ENCODE measurements around the gene SLC13A1. TPM values are rescaled to one million over a fixed set of nuclear protein-coding genes. Genes with fewer than 3 reads are reported as not detected.
"Not testable (repeated sequence)": the region's sequence is repeated elsewhere in the genome, so short reads cannot be mapped to it uniquely, and the experiment has no call there.

The SLC13A1 gene
- total RNA-seq, 2 donors from 2014 or later, result not detected

DNA sequence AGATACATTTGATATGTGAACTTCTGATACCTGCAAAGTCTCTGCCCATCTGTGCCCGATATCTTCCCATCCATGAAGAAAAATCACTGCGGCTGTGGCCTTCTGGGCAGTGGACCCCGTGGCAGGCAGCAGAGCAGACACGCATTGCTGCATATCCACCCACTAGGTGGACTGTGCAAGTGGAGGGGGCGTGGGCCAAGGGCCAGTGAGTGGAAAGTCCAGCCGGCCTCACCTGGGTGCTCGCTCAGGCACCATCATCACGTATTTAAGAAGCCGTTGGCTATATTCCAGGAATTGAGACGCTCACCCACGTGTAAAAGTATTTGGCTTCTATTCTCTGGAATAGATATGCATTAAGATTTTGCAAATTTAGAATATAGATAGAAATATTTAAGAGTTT lies 30.8 kb upstream of the SLC13A1 start:
- no peak for DNase-seq (ENCODE audit: low spot score)
- H3K4me3 ChIP-seq, result no peak overlapping the region

DNA sequence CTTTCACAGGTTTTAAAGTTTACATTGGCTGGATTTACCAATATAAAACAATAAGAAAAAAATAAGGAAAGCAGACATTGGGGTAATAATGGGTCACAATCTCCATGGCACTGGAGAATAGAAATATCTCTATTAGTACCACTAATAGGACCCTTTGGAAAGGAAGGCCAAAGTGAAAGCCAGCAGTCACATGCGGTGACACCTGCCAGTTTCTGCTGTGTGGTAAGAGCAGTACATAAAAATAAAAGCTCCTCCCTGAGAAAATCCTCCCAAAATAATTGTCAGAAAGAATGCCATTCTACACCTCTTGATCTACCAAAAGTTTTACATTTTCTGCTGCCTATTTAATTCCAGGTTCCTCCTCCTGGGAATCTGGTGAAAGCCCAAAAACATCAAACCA lies 30.4 kb upstream of the SLC13A1 start:
- Histone ChIP-seq H3K4me3 (no peak overlapping the region), H3K36me3 (no peaks in the 10 kb centered on the region), H3K27me3 (no peaks in the 10 kb centered on the region), H3K9me3 (no peaks in the 10 kb centered on the region), H3K27ac (no peak overlapping the region), H3K4me1 (no peaks in the 10 kb centered on the region)
- no peak for DNase-seq (ENCODE audit: low spot score)
- TF ChIP-seq, protein P1, sequence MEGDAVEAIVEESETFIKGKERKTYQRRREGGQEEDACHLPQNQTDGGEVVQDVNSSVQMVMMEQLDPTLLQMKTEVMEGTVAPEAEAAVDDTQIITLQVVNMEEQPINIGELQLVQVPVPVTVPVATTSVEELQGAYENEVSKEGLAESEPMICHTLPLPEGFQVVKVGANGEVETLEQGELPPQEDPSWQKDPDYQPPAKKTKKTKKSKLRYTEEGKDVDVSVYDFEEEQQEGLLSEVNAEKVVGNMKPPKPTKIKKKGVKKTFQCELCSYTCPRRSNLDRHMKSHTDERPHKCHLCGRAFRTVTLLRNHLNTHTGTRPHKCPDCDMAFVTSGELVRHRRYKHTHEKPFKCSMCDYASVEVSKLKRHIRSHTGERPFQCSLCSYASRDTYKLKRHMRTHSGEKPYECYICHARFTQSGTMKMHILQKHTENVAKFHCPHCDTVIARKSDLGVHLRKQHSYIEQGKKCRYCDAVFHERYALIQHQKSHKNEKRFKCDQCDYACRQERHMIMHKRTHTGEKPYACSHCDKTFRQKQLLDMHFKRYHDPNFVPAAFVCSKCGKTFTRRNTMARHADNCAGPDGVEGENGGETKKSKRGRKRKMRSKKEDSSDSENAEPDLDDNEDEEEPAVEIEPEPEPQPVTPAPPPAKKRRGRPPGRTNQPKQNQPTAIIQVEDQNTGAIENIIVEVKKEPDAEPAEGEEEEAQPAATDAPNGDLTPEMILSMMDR (IDR thresholded peaks at IDR 0.05), result no peak

More for the DNA sequence above, 30.8 kb upstream of the SLC13A1 start:
- H3K4me1 ChIP-seq, result no peaks in the 10 kb centered on the region
- TF ChIP-seq, protein P1 (IDR thresholded peaks at IDR 0.05), result no peak
- no peaks in the 10 kb centered on the region for H3K9me3 ChIP-seq
- no peaks in the 10 kb centered on the region for H3K27me3 ChIP-seq
- no peak overlapping the region for H3K27ac ChIP-seq
- no peaks in the 10 kb centered on the region for H3K36me3 ChIP-seq

DNA sequence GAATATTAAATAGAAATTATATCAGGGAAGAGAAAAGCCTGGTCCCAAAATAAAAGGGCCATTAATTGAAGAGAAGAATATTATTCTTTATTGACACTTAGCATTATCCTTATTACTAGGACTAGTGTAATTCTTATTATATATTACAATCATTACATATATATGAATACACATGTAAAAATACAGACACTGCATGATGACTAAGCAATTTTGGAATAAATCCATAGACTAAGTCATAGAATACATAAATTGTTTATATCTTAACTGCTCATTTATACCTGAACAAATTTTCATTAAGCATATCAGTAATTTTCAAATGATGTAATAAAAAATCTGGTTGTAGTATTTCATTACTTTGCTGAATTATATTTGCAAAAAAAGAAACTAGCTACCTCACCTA lies 29.7 kb upstream of the SLC13A1 start:
- TF ChIP-seq, protein P1 (IDR thresholded peaks at IDR 0.05), result no peak
- no peak overlapping the region for H3K4me3 ChIP-seq
- no peaks in the 10 kb centered on the region for H3K36me3 ChIP-seq
- no peaks in the 10 kb centered on the region for H3K4me1 ChIP-seq
- no peak for DNase-seq (ENCODE audit: low spot score)
- H3K27me3 ChIP-seq, result no peaks in the 10 kb centered on the region
- no peaks in the 10 kb centered on the region for H3K9me3 ChIP-seq
- no peak overlapping the region for H3K27ac ChIP-seq

DNA sequence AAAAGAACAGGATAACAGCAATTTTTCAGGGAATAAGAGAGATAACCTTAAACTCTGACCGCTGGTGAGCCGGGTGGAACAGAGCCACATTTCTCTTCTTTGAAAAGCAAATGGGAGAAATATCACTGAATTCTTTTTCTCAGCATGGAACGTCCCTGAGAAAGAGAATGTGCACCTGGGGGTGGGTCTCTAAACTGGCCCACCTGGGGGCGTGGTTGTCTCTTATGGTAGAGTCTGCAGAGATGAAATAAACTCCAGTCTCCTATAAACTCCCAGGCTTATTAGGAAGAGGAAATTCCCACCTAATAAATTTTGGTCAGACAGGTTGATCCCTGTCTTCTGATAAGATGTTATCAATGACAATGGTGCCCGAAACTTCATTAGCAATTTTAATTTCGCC lies 27.9 kb upstream of the SLC13A1 start:
- not testable (repeated sequence) for H3K9me3 ChIP-seq; H3K27ac ChIP-seq; H3K36me3 ChIP-seq; DNase-seq (ENCODE audit: low spot score); H3K4me3 ChIP-seq; H3K27me3 ChIP-seq; H3K4me1 ChIP-seq

DNA sequence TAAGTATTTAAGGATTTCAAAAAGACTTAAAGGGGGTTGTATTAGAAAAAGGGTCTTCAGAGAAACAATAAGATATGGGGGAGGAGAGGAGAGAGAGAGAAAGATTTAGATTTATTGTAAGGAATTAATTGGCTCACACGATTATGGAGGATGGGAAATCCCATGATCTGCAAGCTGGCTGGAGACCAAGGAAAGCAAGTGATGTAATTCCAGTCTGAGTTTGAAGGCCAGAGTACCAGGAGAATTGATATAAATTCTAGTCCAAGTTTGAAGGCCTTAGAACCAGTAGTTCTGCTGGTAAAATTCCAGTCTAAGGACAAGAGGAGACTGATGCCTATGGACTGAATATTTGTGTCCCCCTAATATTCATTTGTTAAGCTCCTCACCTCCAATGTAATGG lies 20.6 kb upstream of the SLC13A1 start:
- Histone ChIP-seq H3K36me3 (no peaks in the 10 kb centered on the region), H3K9me3 (peaks cover 0 to 27% of the 10 kb centered on the region in 2 donors), H3K27me3 (no peaks in the 10 kb centered on the region), H3K4me1 (no peaks in the 10 kb centered on the region), H3K4me3 (no peak overlapping the region), H3K27ac (no peak overlapping the region)
- TF ChIP-seq, protein P1 (IDR thresholded peaks at IDR 0.05), result no peak
- DNase-seq (ENCODE audit: low spot score), result no peak

DNA sequence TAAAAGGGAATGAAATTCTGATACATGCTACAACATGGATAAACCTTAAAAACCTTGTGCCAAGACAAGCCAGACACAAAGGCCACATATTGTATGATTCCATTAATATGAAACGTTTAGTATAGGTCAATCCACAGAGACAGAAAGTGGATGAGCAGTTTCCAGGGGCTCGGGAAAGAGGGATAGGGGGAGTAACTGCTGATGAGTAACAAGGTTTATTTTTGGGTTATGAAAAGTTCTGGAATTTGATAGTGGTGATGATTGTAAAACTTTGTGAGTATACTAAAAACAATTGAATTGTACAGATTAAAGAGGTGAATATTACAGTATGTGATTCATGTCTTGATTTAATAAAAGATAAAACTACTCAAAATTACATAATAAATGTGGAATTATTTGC lies 19.1 kb upstream of the SLC13A1 start:
- Histone ChIP-seq H3K4me1 (no peaks in the 10 kb centered on the region), H3K27me3 (no peaks in the 10 kb centered on the region), H3K36me3 (no peaks in the 10 kb centered on the region), H3K4me3 (no peak overlapping the region), H3K9me3 (peaks cover 0 to 33% of the 10 kb centered on the region in 2 donors), H3K27ac (no peak overlapping the region)
- TF ChIP-seq, protein P1 (IDR thresholded peaks at IDR 0.05), result no peak
- no peak for DNase-seq (ENCODE audit: low spot score)
